ENCODE data around the gene ZFPM1. TPM values are rescaled to one million over a fixed set of nuclear protein-coding genes. Genes with fewer than 3 reads are reported as not detected.
A peak's percentile ranks its signal among the peaks of the same experiment; 100 is the strongest.

ZFPM1 gene
- total RNA-seq, 1 experiment from 2014 or later = 5.0 TPM

- H3K9me3 Mint-ChIP-seq (ENCODE audit: unreplicated experiment) = no peaks in the 10 kb centered on the region
- H3K27me3 Mint-ChIP-seq (ENCODE audit: insufficient read depth, unreplicated experiment) = peaks cover 27% of the 10 kb centered on the region
- H3K27ac Mint-ChIP-seq (ENCODE audit: low read depth, unreplicated experiment) = no peak overlapping the region
- no peaks in the 10 kb centered on the region for H3K4me1 Mint-ChIP-seq (ENCODE audit: insufficient read depth, unreplicated experiment)
- POLR2A ChIA-PET = no interaction called here
- no peaks in the 10 kb centered on the region for H3K36me3 Mint-ChIP-seq (ENCODE audit: insufficient read depth, unreplicated experiment)
- DNase-seq (ENCODE audit: unreplicated experiment) = no peak
- intact Hi-C loops (cut with micrococcal nuclease) = no loop called here
- BruUV-seq (replicated peaks) = no TSS peak
- TF ChIP-seq CTCF (IDR thresholded peaks at IDR 0.05; ENCODE audit: unreplicated experiment) = no peak
- CTCF ChIA-PET = interaction anchor here (0.5 kb wide), 1 partner anchor 58 kb away, joined by 3 read pairs; no protein-coding TSS in a partner anchor
- H3K4me3 Mint-ChIP-seq (ENCODE audit: unreplicated experiment) = no peak overlapping the region
Measured at GRCh38 chr16:88447881-88448280, 5.2 kb upstream of the ZFPM1 start.

- H3K27ac Mint-ChIP-seq (ENCODE audit: low read depth, unreplicated experiment) = no peak overlapping the region
- BruUV-seq (replicated peaks) = no TSS peak
- no peak for TF ChIP-seq CTCF (IDR thresholded peaks at IDR 0.05; ENCODE audit: unreplicated experiment)
- no peaks in the 10 kb centered on the region for H3K9me3 Mint-ChIP-seq (ENCODE audit: unreplicated experiment)
- intact Hi-C loops (cut with micrococcal nuclease) = no loop called here
- H3K4me3 Mint-ChIP-seq (ENCODE audit: unreplicated experiment) = no peak overlapping the region
- ChIA-PET POLR2A (no interaction called here), CTCF (interaction anchor here (0.6 kb wide), 1 partner anchor 512 kb away, joined by 3 read pairs; the partner anchor contains the start of gene CA5A)
- H3K27me3 Mint-ChIP-seq (ENCODE audit: insufficient read depth, unreplicated experiment) = peaks cover 27% of the 10 kb centered on the region
- DNase-seq (ENCODE audit: unreplicated experiment) = no peak
- H3K4me1 Mint-ChIP-seq (ENCODE audit: insufficient read depth, unreplicated experiment) = no peaks in the 10 kb centered on the region
- H3K36me3 Mint-ChIP-seq (ENCODE audit: insufficient read depth, unreplicated experiment) = no peaks in the 10 kb centered on the region
Measured at GRCh38 chr16:88448461-88449266, 4.4 kb upstream of the ZFPM1 start.

GRCh38 chr16:88449267-88449561 is 3.9 kb upstream of the ZFPM1 start:
- TF ChIP-seq CTCF (IDR thresholded peaks at IDR 0.05; ENCODE audit: unreplicated experiment) = no peak
- CTCF ChIA-PET = interaction anchor here (0.7 kb wide), 1 partner anchor 227 kb away, joined by 3 read pairs; no protein-coding TSS in a partner anchor
- H3K4me1 Mint-ChIP-seq (ENCODE audit: insufficient read depth, unreplicated experiment) = no peaks in the 10 kb centered on the region
- H3K4me3 Mint-ChIP-seq (ENCODE audit: unreplicated experiment) = no peak overlapping the region
- intact Hi-C loops (cut with micrococcal nuclease) = no loop called here
- H3K36me3 Mint-ChIP-seq (ENCODE audit: insufficient read depth, unreplicated experiment) = no peaks in the 10 kb centered on the region
- POLR2A ChIA-PET = interaction anchor here (1.2 kb wide), 1 partner anchor 644 kb away, joined by 4 read pairs; the partner anchor contains the start of gene ACSF3
- H3K9me3 Mint-ChIP-seq (ENCODE audit: unreplicated experiment) = no peaks in the 10 kb centered on the region
- no peak for DNase-seq (ENCODE audit: unreplicated experiment)
- H3K27ac Mint-ChIP-seq (ENCODE audit: low read depth, unreplicated experiment) = no peak overlapping the region
- H3K27me3 Mint-ChIP-seq (ENCODE audit: insufficient read depth, unreplicated experiment) = peaks cover 27% of the 10 kb centered on the region
- BruUV-seq (replicated peaks) = no TSS peak

- ChIA-PET POLR2A (interaction anchor here (0.6 to 1.4 kb wide), 2 partner anchors 118 to 1421 kb away, joined by 3 to 5 read pairs; partner anchors contain the start of gene ZC3H18), CTCF (interaction anchor here (0.6 to 0.8 kb wide), 3 partner anchors 84 to 715 kb away, joined by 3 to 4 read pairs (median 3); no protein-coding TSS in a partner anchor)
- Mint-ChIP-seq H3K27me3 (ENCODE audit: insufficient read depth, unreplicated experiment) (peaks cover 27% of the 10 kb centered on the region), H3K4me1 (ENCODE audit: insufficient read depth, unreplicated experiment) (no peaks in the 10 kb centered on the region), H3K9me3 (ENCODE audit: unreplicated experiment) (no peaks in the 10 kb centered on the region), H3K36me3 (ENCODE audit: insufficient read depth, unreplicated experiment) (no peaks in the 10 kb centered on the region), H3K4me3 (ENCODE audit: unreplicated experiment) (peak overlapping the region; percentile 87), H3K27ac (ENCODE audit: low read depth, unreplicated experiment) (peak overlapping the region; percentile 76)
- no peak for DNase-seq (ENCODE audit: unreplicated experiment)
- BruUV-seq (replicated peaks) = no TSS peak
- intact Hi-C loops (cut with micrococcal nuclease) = no loop called here
- TF ChIP-seq CTCF (IDR thresholded peaks at IDR 0.05; ENCODE audit: unreplicated experiment) = no peak
Measured at GRCh38 chr16:88451586-88452481, 1.2 kb upstream of the ZFPM1 start.
